ENCODE results near the gene SRP68.

- no peak for TF ChIP-seq SIN3A (conservative IDR thresholded peaks at IDR 0.05 in 1 of 2, IDR thresholded peaks at IDR 0.05 in 1 of 2; ENCODE audit: low read depth in 1 of 2, low read length in 2 of 2)
- TF ChIP-seq CTCF (IDR thresholded peaks at IDR 0.05; ENCODE audit: control extremely low read depth in 1 of 3, insufficient read depth in 1 of 3, low read depth in 1 of 3, low read length in 3 of 3): no peak
- TF ChIP-seq POLR2A (IDR thresholded peaks at IDR 0.05; ENCODE audit: control extremely low read depth in 1 of 2, low read depth in 2 of 2, low read length in 2 of 2): no peak
- no peak for TF ChIP-seq POLR2AphosphoS5 (IDR thresholded peaks at IDR 0.05; ENCODE audit: low read depth, low read length)
- no peak for TF ChIP-seq BRCA1 (IDR thresholded peaks at IDR 0.05; ENCODE audit: low read depth, low read length)
- TF ChIP-seq EP300 (IDR thresholded peaks at IDR 0.05; ENCODE audit: borderline replicate concordance in 1 of 2, low read depth in 2 of 2, low read length in 2 of 2): no peak
- no peak for TF ChIP-seq KDM4A (IDR thresholded peaks at IDR 0.05; ENCODE audit: low read depth, low read length, severe bottlenecking)
- TF ChIP-seq HDAC2 (IDR thresholded peaks at IDR 0.05; ENCODE audit: borderline replicate concordance in 1 of 2, low read depth in 2 of 2, low read length in 2 of 2): no peak
These were observed 54.0 kb downstream of the SRP68 start for GRCh38 chr17:76018340-76018680.

Measured in H1 (cell line).